Subcutaneous adipose tissue (tissue), 4 donors: ENCODE measurements around the gene DCUN1D2. TPM values are rescaled to one million over a fixed set of nuclear protein-coding genes. Genes with fewer than 3 reads are reported as not detected.

Experiments
- CTCF ChIP-seq: fragments of 450-650 bp; IDR thresholded peaks from one replicate; pipeline ENCODE4 v1.5.1; 2016; ENCODE audit warnings: low read depth, mild to moderate bottlenecking, control low read depth, antibody characterized with exemption, moderate library complexity
- total RNA-seq, 4 donors: library from RNA; depleted of rRNA; stranded (reverse); fragments of >200 nt; gene quantifications; one replicate each; pipeline ENCODE4 v1.1.0, GENCODE V29; 2016

Gene DCUN1D2
- total RNA-seq, 4 donors from 2014 or later, result 15.1 to 22.2 (median 18.8) TPM

GRCh38 chr13:113475911-113476310 lies 14.6 kb downstream of the DCUN1D2 start:
- TF ChIP-seq CTCF, result no peak

- TF ChIP-seq CTCF, result no peak
Measured at GRCh38 chr13:113475280-113475679, 15.2 kb downstream of the DCUN1D2 start.

GRCh38 chr13:113474179-113474578 lies 16.3 kb downstream of the DCUN1D2 start:
- TF ChIP-seq CTCF, result no peak

GRCh38 chr13:113472355-113473025 lies 18.0 kb downstream of the DCUN1D2 start:
- TF ChIP-seq CTCF, result no peak

- TF ChIP-seq CTCF, result no peak
Measured at GRCh38 chr13:113471844-113472243, 18.7 kb downstream of the DCUN1D2 start.

GRCh38 chr13:113470073-113470472 lies 20.4 kb downstream of the DCUN1D2 start:
- no peak for TF ChIP-seq CTCF

- TF ChIP-seq CTCF, result no peak
Measured at GRCh38 chr13:113469582-113469981, 20.9 kb downstream of the DCUN1D2 start.
